Measurements from ENCODE around the gene CNOT6.

Gene CNOT6

GRCh38 chr5:180599981-180600553 is 105.9 kb downstream of the CNOT6 start:
- DNase-seq (ENCODE audit: low read depth in 2 of 2) = no peak

GRCh38 chr5:180600554-180601041 is 106.4 kb downstream of the CNOT6 start:
- DNase-seq (ENCODE audit: low read depth in 2 of 2) = no peak

GRCh38 chr5:180601591-180602480 is 107.7 kb downstream of the CNOT6 start:
- DNase-seq (ENCODE audit: low read depth in 2 of 2) = no peak

- no peak for DNase-seq (ENCODE audit: low read depth in 2 of 2)
Observed at GRCh38 chr5:180602481-180603075, 108.4 kb downstream of the CNOT6 start.

GRCh38 chr5:180603076-180603594 is 109.0 kb downstream of the CNOT6 start:
- no peak for DNase-seq (ENCODE audit: low read depth in 2 of 2)

- no peak for DNase-seq (ENCODE audit: low read depth in 2 of 2)
Observed at GRCh38 chr5:180604271-180604670, 110.1 kb downstream of the CNOT6 start.

GRCh38 chr5:180605554-180606214 is 111.5 kb downstream of the CNOT6 start:
- peak; percentile 36 to 54 for DNase-seq (ENCODE audit: low read depth in 2 of 2)

- DNase-seq (ENCODE audit: low read depth in 2 of 2) = no peak
Observed at GRCh38 chr5:180606215-180606785, 112.1 kb downstream of the CNOT6 start.

GRCh38 chr5:180607861-180608571 is 113.8 kb downstream of the CNOT6 start:
- DNase-seq (ENCODE audit: low read depth in 2 of 2) = no peak

GRCh38 chr5:180608572-180609310 is 114.6 kb downstream of the CNOT6 start:
- no peak for DNase-seq (ENCODE audit: low read depth in 2 of 2)

GRCh38 chr5:180609386-180609785 is 115.2 kb downstream of the CNOT6 start:
- no peak for DNase-seq (ENCODE audit: low read depth in 2 of 2)

GRCh38 chr5:180609817-180610550 is 115.8 kb downstream of the CNOT6 start:
- DNase-seq (ENCODE audit: low read depth in 2 of 2) = no peak

GRCh38 chr5:180611140-180611850 is 117.1 kb downstream of the CNOT6 start:
- no peak for DNase-seq (ENCODE audit: low read depth in 2 of 2)

- DNase-seq (ENCODE audit: low read depth in 2 of 2) = no peak
Observed at GRCh38 chr5:180612683-180613082, 118.5 kb downstream of the CNOT6 start.

- DNase-seq (ENCODE audit: low read depth in 2 of 2) = no peak
Observed at GRCh38 chr5:180613188-180613813, 119.1 kb downstream of the CNOT6 start.

GRCh38 chr5:180613814-180614188 is 119.6 kb downstream of the CNOT6 start:
- DNase-seq (ENCODE audit: low read depth in 2 of 2) = no peak

- DNase-seq (ENCODE audit: low read depth in 2 of 2) = no peak
Observed at GRCh38 chr5:180618487-180618828, 124.3 kb downstream of the CNOT6 start.

GRCh38 chr5:180618829-180619562 is 124.8 kb downstream of the CNOT6 start:
- peak; percentile 14 to 24 for DNase-seq (ENCODE audit: low read depth in 2 of 2)
